Activated naive CD8-positive, alpha-beta T cell treated with anti-CD3 and anti-CD28 coated beads, Interleukin-2, amount 10 ng/mL, durations not matched to agents 7 days and 5 days (primary cell): Measurements from ENCODE around the gene SASH3. TPM values are rescaled to one million over a fixed set of nuclear protein-coding genes. Genes with fewer than 3 reads are reported as not detected.
A peak's percentile ranks its signal among the peaks of the same experiment; 100 is the strongest.

Experiments
- ATAC-seq: fragments of 150-1000 bp; cut with Tn5 transposase; one replicate; pipeline ENCODE4 v1.10.0; 2021; ENCODE audit warnings: low read depth, moderate library complexity
- POLR2A ChIA-PET: fragments of 350-600 bp; sonication (Branson Sonifier 250); formaldehyde crosslinking; loops from one replicate; lab custom pipeline; 2021; ENCODE audit warnings: antibody characterized with exemption; lab: Charles Lee
- DNase-seq: peaks from one replicate; pipeline ENCODE4 v3.0.0; 2021
- H3K27ac Mint-ChIP-seq: one replicate; pipeline ENCODE4 v1.8.0; 2022; ENCODE audit warnings: mild to moderate bottlenecking, mixed read lengths
- H3K27me3 Mint-ChIP-seq: one replicate; pipeline ENCODE4 v1.8.0; 2022; ENCODE audit warnings: mild to moderate bottlenecking, moderate library complexity, mixed read lengths
- H3K36me3 Mint-ChIP-seq: one replicate; pipeline ENCODE4 v1.8.0; 2021; ENCODE audit warnings: mild to moderate bottlenecking, mixed read lengths
- H3K4me1 Mint-ChIP-seq: one replicate; pipeline ENCODE4 v1.8.0; 2021; ENCODE audit warnings: mixed read lengths
- H3K4me3 Mint-ChIP-seq: one replicate; pipeline ENCODE4 v1.8.0; 2022; ENCODE audit warnings: mild to moderate bottlenecking, moderate library complexity, mixed read lengths
- H3K9me3 Mint-ChIP-seq: one replicate; pipeline ENCODE4 v1.8.0; 2021; ENCODE audit warnings: mixed read lengths
- total RNA-seq, 2 experiments: library from RNA; stranded (reverse); gene quantifications; one replicate each; pipeline ENCODE4 v1.2.3, GENCODE V29; 2021

SASH3 gene
- total RNA-seq, 2 experiments from 2014 or later = 239 to 241 TPM

DNA sequence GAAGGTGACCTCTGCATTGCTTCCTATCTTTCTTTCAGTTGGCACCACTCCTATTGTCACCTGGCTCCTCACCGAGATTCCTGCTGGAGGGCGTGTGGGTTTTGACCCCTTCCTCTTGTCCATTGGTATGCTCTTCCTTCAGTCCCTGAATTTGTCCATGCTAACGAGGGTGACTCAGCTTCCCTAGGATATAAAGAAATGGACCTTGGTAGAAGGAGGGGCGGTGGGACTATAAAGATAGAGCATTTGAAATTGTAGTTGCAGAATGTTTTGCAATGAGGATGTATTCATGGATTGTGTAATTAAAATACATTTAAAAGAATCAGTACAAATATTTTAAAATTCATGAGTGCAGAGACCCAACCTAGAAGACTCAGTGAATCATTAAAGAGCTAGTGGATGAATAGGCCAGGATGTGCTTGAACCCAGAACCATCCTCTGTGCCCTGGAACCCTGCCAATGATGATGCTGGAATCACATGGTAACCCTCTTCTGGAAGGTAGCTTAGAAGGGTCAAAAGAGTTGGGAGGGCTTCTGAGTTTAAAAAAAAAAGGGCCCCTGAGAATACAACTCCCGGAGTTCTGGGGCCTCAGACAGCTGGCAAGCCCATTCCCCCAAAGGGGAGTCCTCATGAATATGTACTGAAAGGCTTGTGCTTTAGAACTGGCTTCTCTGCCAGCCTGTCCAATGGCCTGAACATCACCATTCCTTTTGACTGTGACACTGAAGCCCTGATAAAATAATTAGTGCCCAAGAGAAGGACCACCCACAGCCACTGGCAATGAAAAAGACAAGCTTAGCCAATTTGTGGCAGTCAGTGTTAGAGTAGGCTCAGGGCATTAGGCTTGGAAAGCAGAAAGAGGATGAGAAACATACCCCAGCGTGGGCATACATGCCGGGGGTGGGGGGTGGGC is 32.9 kb upstream of the SASH3 start:
- H3K36me3 Mint-ChIP-seq = no peaks in the 10 kb centered on the region
- POLR2A ChIA-PET = interaction anchor here (1.3 to 3.5 kb wide), 4 partner anchors 9 to 35 kb away, joined by 4 to 41 read pairs (median 5); partner anchors contain the start of gene SASH3
- peaks cover 41% of the 10 kb centered on the region for H3K4me1 Mint-ChIP-seq
- H3K27me3 Mint-ChIP-seq = no peaks in the 10 kb centered on the region
- DNase-seq = no peak
- no peak for ATAC-seq
- H3K27ac Mint-ChIP-seq = no peak overlapping the region
- H3K4me3 Mint-ChIP-seq = no peak overlapping the region
- no peaks in the 10 kb centered on the region for H3K9me3 Mint-ChIP-seq

DNA sequence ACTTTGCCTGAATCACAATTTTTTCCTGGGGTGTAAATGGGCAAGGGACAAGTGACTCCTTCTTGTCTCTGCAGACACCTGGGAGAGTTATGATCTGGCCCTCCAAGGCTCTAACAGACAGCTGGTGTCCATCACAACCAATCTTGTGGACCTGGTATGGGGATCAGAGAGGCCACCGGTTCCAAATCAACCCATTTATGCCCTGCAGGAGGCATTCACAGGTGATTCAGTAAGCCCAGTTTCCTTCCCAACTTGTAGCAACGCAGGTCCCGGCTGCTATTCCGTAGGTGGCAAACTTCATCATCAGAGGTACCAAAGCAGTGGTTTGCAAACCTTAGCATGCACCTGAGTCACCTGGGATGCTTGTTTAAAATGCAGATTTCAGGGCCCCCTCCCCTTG is 32.2 kb upstream of the SASH3 start:
- POLR2A ChIA-PET = interaction anchor here (1.3 kb wide), 1 partner anchor 8 kb away, joined by 4 read pairs; no protein-coding TSS in a partner anchor
- H3K4me3 Mint-ChIP-seq = no peak overlapping the region
- H3K27me3 Mint-ChIP-seq = no peaks in the 10 kb centered on the region
- peaks cover 39% of the 10 kb centered on the region for H3K4me1 Mint-ChIP-seq
- no peaks in the 10 kb centered on the region for H3K36me3 Mint-ChIP-seq
- H3K9me3 Mint-ChIP-seq = no peaks in the 10 kb centered on the region
- no peak for DNase-seq
- peak overlapping the region; percentile 22 for H3K27ac Mint-ChIP-seq
- no peak for ATAC-seq

DNA sequence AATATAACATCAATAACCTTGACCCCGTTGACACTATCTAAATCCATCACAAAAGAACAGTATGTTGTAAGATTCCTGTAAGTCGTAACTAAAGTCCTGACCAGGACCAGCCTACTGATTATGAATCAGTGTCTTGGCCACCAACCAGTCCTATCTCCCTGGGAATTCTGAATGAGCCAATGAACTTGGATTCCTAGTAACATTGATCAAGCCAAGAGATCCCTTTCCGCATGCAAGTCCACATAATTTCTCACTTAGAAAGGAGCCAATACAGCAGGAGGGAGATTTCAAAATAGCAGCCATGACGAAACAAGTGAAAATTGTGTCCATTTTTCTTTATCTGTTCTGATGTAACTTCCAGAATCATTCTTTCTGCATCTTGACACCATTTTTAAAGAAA is 31.4 kb upstream of the SASH3 start:
- DNase-seq (no peak), ATAC-seq (no peak)
- Mint-ChIP-seq H3K27ac (no peak overlapping the region), H3K4me3 (no peak overlapping the region), H3K4me1 (peaks cover 33% of the 10 kb centered on the region), H3K36me3 (no peaks in the 10 kb centered on the region), H3K9me3 (no peaks in the 10 kb centered on the region), H3K27me3 (no peaks in the 10 kb centered on the region)
- POLR2A ChIA-PET = no interaction called here

DNA sequence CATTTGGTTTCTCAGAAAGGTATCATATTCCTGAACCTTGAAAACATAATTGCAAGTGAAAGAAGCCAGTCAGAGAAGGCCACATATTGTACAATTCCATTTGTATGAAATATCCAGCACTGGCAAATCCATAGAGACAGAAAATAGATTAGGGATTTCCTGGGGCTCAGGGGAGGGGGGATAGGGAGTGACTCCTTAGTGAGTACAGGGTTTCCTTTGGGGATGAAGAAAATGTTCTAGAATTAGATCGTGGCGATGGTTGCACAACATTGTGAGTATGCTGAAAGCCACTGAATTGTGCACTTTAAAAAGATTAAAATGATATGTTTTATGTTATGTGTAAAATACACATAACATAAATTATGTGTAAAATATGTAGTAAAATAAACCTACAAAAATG is 30.7 kb upstream of the SASH3 start:
- Mint-ChIP-seq H3K27ac (no peak overlapping the region), H3K36me3 (no peaks in the 10 kb centered on the region), H3K27me3 (no peaks in the 10 kb centered on the region), H3K9me3 (no peaks in the 10 kb centered on the region), H3K4me3 (no peak overlapping the region), H3K4me1 (peaks cover 29% of the 10 kb centered on the region)
- DNase-seq = no peak
- ATAC-seq = no peak
- POLR2A ChIA-PET = no interaction called here

DNA sequence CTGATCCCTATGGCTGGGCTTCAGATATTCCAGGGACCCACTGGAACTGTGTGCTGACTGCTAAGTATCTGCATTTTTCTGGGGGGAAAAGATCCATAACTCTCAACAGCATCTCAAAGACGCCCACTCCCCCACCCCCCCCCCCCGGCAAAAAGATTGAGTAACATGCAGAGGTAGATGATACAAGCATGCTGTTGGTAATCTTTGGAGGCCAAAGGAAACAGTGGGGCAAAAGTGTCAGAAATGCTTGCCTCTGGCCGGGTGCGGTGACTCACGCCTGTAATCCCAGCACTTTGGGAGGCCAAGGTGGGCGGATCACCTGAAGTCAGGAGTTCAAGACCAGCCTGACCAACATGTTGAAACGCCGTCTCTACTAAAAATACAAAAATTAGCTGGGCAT is 28.8 kb upstream of the SASH3 start:
- H3K27me3 Mint-ChIP-seq = no peaks in the 10 kb centered on the region
- H3K9me3 Mint-ChIP-seq = no peaks in the 10 kb centered on the region
- H3K4me1 Mint-ChIP-seq = peaks cover 25% of the 10 kb centered on the region
- POLR2A ChIA-PET = no interaction called here
- H3K36me3 Mint-ChIP-seq = no peaks in the 10 kb centered on the region
- DNase-seq (no peak), ATAC-seq (no peak)
- H3K4me3 Mint-ChIP-seq = no peak overlapping the region
- no peak overlapping the region for H3K27ac Mint-ChIP-seq

DNA sequence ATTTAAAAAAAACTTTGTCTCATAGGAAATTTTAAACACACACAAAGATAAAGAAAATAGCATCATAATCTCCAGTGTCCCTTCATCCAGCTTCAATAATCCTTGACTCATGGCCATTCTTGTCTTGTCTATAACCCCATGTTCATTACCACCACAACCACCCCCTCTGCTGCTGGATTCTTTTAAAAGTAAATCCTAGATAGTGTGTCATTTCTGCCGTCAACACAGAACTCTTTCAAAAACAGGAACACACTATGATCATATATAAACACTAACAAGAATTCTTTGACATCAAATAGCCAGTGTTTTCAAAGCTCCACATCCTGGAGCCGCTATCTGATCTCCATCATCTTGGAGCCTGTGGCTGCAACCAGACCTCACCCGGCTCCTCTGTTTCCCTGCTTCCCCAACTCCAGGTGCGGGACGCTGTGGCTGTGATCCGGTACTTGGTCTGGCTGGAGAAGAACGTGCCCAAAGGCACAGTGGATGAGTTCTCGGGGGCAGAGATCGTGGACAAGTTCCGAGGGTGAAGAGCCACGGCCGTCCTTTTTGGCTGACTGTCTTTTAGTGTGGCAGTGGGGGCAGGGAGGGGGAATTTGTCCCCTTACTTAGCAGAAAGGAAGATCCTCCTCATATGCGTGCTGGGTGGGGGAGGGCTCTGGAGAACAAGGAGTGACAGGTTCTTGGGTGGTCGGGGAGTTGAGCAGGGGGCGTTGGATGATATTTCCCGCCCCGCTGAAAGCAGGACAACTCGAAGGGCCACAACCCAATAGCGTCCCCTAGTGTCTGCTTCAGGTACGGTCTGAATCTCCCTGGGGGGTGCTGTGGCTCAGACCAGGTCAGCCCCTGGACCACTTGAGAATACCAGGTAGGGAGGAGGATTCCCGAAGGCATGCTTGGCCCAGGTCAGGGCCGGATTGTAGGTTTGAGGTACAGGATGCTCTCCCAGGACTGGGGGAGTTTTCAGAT is 25.4 kb upstream of the SASH3 start:
- Mint-ChIP-seq H3K9me3 (no peaks in the 10 kb centered on the region), H3K4me1 (peaks cover 40% of the 10 kb centered on the region), H3K27ac (peak overlapping the region; percentile 83), H3K36me3 (no peaks in the 10 kb centered on the region), H3K27me3 (no peaks in the 10 kb centered on the region), H3K4me3 (no peak overlapping the region)
- ATAC-seq (no peak), DNase-seq (no peak)
- POLR2A ChIA-PET = interaction anchor here (0.6 to 2.6 kb wide), 5 partner anchors 9 to 27 kb away, joined by 3 to 32 read pairs (median 3); partner anchors contain the start of gene SASH3

DNA sequence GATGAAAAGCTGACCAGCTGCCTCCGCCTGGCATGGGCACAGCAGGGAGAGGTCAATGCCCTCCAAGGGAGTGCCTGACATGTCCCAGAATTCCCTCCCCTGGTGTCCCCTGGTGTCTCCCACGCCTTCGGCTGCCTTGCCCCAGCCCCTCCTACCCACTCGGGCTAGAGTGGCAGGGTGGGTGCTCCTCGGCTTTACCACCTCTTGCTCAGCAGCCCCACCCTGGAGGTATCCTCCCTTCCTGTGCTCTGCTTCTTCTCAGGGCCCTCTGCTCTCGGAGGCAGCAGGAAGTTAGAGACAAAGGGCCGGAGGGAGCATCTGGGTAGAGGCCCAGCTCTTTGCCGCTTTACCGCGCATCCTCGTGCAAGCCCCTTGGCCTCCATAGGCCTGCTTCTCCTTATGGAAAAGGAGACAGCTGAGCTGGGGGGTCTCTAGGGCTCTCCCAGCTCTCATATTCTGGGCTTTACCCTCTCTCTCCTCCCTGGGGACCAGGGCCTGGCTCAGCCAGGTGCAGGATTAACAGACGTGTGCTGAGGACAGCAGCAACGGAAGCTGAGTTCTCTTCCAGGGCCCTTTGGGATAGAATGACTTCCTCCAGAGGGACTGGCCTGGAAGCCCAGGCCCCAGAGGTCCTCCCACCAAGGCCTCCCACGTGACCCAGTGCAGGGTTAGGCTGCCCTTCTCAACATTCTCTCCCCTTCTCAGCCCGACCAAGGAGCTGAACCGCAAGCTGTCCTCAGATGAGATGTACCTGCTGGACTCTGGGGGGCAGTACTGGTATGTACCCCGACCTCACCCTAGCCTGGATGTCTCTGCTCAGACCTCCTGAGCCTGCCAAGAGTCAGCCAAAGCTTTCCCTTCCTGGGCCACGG is 23.7 kb upstream of the SASH3 start:
- Mint-ChIP-seq H3K36me3 (no peaks in the 10 kb centered on the region), H3K27me3 (no peaks in the 10 kb centered on the region), H3K4me3 (peak overlapping the region; percentile 72), H3K4me1 (peaks cover 51% of the 10 kb centered on the region), H3K27ac (peak overlapping the region; percentile 82), H3K9me3 (no peaks in the 10 kb centered on the region)
- DNase-seq (no peak), ATAC-seq (peak; percentile 51)
- POLR2A ChIA-PET = interaction anchor here (0.6 to 2.6 kb wide), 12 partner anchors 9 to 79 kb away, joined by 3 to 32 read pairs (median 4); partner anchors contain the start of gene SASH3

DNA sequence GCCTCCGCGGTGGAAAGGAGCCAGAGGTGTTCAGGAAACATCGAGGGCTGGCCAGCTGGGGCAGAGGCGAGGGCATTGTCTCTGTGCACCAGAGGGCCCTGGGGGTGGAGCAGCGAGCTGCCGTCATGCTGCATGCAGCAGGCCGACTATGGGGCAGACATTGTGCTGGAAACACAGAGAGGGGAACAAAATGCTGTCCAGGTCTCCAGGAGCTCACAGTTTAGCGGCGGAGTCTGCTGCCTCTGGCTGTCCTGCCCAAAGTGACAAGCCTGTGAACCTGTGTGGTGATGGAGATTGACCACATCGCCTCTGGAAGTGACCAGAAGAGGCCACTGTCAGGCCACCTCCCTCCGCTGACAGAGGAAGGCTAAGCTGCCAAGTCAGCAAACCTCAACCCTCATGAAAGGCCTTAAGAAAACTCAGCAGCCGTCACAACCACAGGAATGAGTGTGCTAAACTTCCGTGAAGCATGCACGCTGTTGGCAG is 20.1 kb upstream of the SASH3 start:
- Mint-ChIP-seq H3K9me3 (no peaks in the 10 kb centered on the region), H3K27me3 (peaks cover 1% of the 10 kb centered on the region), H3K4me3 (peak overlapping the region; percentile 39), H3K36me3 (no peaks in the 10 kb centered on the region), H3K4me1 (peaks cover 46% of the 10 kb centered on the region), H3K27ac (peak overlapping the region; percentile 84)
- POLR2A ChIA-PET = interaction anchor here (0.7 to 3.9 kb wide), 9 partner anchors 9 to 27 kb away, joined by 3 to 74 read pairs (median 5); partner anchors contain the start of gene SASH3
- ATAC-seq (peak; percentile 71), DNase-seq (peak; percentile 63)

DNA sequence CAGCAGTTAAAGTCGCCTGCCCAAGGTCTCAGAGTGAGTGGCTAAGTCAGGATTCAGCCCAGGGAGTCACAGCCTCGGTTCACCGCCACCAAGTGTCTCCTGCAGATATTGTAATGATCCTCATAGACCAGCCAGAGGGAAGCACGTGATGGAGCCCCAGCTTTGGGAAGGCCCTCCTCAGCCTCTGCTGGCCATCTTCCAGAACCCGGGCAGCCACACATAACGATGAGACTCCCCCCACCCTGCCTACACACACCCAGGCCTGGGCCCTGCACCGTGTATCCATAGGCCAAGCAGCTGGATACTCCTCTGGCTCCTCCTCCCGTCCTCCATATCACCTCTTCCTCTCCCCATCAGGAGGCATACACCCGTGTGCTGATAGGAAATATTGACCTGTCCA is 19.6 kb upstream of the SASH3 start:
- Mint-ChIP-seq H3K27me3 (peaks cover 1% of the 10 kb centered on the region), H3K4me3 (peak overlapping the region; percentile 39), H3K9me3 (no peaks in the 10 kb centered on the region), H3K4me1 (peaks cover 41% of the 10 kb centered on the region), H3K36me3 (no peaks in the 10 kb centered on the region), H3K27ac (peak overlapping the region; percentile 84)
- POLR2A ChIA-PET = interaction anchor here (0.7 to 3.9 kb wide), 7 partner anchors 8 to 22 kb away, joined by 4 to 74 read pairs (median 5); partner anchors contain the start of gene SASH3
- DNase-seq = no peak
- peak; percentile 3 for ATAC-seq

DNA sequence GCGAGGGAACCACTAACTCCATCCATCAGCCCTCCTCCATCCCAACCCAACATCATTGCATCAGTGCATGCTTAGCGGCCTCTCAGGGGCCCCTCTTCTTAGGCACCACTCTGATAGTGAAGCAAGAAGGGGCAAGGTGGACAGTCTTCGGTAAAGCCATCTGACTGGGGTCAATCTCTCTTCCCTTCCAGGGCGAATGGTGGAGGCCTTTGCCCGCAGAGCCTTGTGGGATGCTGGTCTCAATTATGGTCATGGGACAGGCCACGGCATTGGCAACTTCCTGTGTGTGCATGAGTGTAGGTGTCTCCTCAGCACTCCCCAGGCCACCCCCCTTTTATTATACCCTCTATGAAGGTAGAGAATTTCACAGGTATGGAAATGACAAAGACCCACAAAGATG is 18.8 kb upstream of the SASH3 start:
- no peak for ATAC-seq
- H3K27me3 Mint-ChIP-seq = peaks cover 1% of the 10 kb centered on the region
- peaks cover 38% of the 10 kb centered on the region for H3K4me1 Mint-ChIP-seq
- POLR2A ChIA-PET = interaction anchor here (3.9 kb wide), 1 partner anchor 21 kb away, joined by 74 read pairs; the partner anchor contains the start of gene SASH3
- no peak overlapping the region for H3K27ac Mint-ChIP-seq
- H3K9me3 Mint-ChIP-seq = no peaks in the 10 kb centered on the region
- DNase-seq = no peak
- no peak overlapping the region for H3K4me3 Mint-ChIP-seq
- H3K36me3 Mint-ChIP-seq = no peaks in the 10 kb centered on the region

DNA sequence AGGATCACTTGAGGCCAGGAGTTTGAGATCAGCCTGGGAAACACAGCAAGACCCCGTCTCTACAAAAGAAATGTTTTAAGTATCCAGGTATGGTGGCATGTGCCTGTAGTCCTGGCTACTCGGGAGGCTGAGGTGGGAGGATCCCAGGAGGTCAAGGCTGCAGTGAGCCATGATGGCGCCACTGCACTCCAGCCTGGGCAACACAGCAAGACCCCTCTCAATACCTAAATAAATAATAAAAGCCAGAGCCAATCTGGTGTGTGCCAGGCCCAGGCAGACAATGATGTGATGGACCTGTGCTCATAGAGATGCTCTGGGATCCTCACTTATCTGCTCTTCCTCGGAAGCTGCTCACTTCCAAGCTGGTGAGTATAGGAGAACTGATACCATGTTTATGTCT is 18.2 kb upstream of the SASH3 start:
- H3K36me3 Mint-ChIP-seq = peaks cover under 1% of the 10 kb centered on the region
- peaks cover 1% of the 10 kb centered on the region for H3K27me3 Mint-ChIP-seq
- POLR2A ChIA-PET = no interaction called here
- DNase-seq (no peak), ATAC-seq (no peak)
- H3K4me1 Mint-ChIP-seq = peaks cover 39% of the 10 kb centered on the region
- H3K9me3 Mint-ChIP-seq = no peaks in the 10 kb centered on the region
- no peak overlapping the region for H3K4me3 Mint-ChIP-seq
- no peak overlapping the region for H3K27ac Mint-ChIP-seq

DNA sequence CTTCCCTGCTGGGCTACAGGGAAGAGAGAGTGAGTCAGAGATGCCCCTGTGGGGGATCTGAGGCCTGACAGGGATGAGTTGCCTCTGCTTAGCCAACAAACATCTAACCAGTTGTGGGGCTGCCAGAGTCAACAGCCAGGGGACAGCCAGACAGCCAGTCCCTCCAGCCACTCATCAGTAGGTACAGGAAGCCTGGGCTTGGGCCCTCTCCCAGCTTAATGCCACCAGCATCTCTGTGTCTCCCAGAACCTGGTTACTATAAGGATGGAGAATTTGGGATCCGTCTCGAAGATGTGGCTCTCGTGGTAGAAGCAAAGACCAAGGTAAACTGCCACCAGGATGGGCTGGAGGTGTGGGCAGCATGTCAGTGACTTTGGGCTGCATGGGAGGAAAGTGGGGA is 17.3 kb upstream of the SASH3 start:
- ATAC-seq (no peak), DNase-seq (no peak)
- Mint-ChIP-seq H3K27ac (no peak overlapping the region), H3K27me3 (peaks cover 1% of the 10 kb centered on the region), H3K4me1 (peaks cover 39% of the 10 kb centered on the region), H3K9me3 (no peaks in the 10 kb centered on the region), H3K36me3 (peaks cover 2% of the 10 kb centered on the region), H3K4me3 (no peak overlapping the region)
- POLR2A ChIA-PET = no interaction called here
